Left ventricle myocardium inferior (tissue), 1 donor: ENCODE measurements around the gene INSYN2A. TPM values are rescaled to one million over a fixed set of nuclear protein-coding genes. Genes with fewer than 3 reads are reported as not detected.

Source experiments
- DNase-seq: peaks from one replicate; pipeline ENCODE4 v3.0.0-alpha.2; 2020
- H3K27ac ChIP-seq: fragments of 200-600 bp; replicated peaks from 2 replicates; pipeline ENCODE4 v1.8.0; 2021
- H3K27me3 ChIP-seq: fragments of 200-600 bp; 2 replicates; pipeline ENCODE4 v1.8.0; 2021; ENCODE audit warnings: low read depth
- H3K36me3 ChIP-seq: fragments of 200-600 bp; 2 replicates; pipeline ENCODE4 v1.8.0; 2021
- H3K4me1 ChIP-seq: fragments of 200-600 bp; 2 replicates; pipeline ENCODE4 v1.8.0; 2021
- H3K4me3 ChIP-seq: fragments of 200-600 bp; 2 replicates; pipeline ENCODE4 v1.8.0; 2021; ENCODE audit warnings: mild to moderate bottlenecking, moderate library complexity
- H3K9me3 ChIP-seq: fragments of 200-600 bp; replicated peaks from 2 replicates; pipeline ENCODE4 v1.8.0; 2021
- CTCF ChIP-seq: fragments of 200-600 bp; IDR thresholded peaks from 2 replicates; pipeline ENCODE4 v1.8.0; 2021; ENCODE audit warnings: antibody characterized with exemption, mild to moderate bottlenecking, borderline replicate concordance
- intact Hi-C: fragments of 100-400 bp; cut with micrococcal nuclease; formaldehyde crosslinking; loops from one replicate; pipeline ENCODE4 v1.11.0; 2022
- total RNA-seq: library from RNA; stranded (reverse); fragmentation: NEBNext Ultra II Directional; extraction: Animal tissue kit (Norgen Biotek cat#: 25700); gene quantifications from one replicate; pipeline ENCODE4 v1.2.1, GENCODE V29; 2021
- donor health status: DM: no; HTN: yes; CAD: no; lungs with severe emphysema.

The INSYN2A gene
- total RNA-seq, 1 donor from 2014 or later: not detected

GRCh38 chr10:127161482-127161881 lies 34.9 kb downstream of the INSYN2A start:
- H3K4me1 ChIP-seq: peaks cover 34% of the 10 kb centered on the region
- no peak for TF ChIP-seq CTCF
- no peak overlapping the region for H3K4me3 ChIP-seq
- no peaks in the 10 kb centered on the region for H3K36me3 ChIP-seq
- no peaks in the 10 kb centered on the region for H3K9me3 ChIP-seq
- no peak overlapping the region for H3K27ac ChIP-seq
- no peak for DNase-seq
- intact Hi-C loops: no loop called here
- no peaks in the 10 kb centered on the region for H3K27me3 ChIP-seq

GRCh38 chr10:127159648-127160245 lies 36.6 kb downstream of the INSYN2A start:
- intact Hi-C loops: no loop called here
- DNase-seq: no peak
- Histone ChIP-seq H3K9me3 (no peaks in the 10 kb centered on the region), H3K36me3 (no peaks in the 10 kb centered on the region), H3K4me3 (no peak overlapping the region), H3K4me1 (peaks cover 34% of the 10 kb centered on the region), H3K27me3 (no peaks in the 10 kb centered on the region), H3K27ac (no peak overlapping the region)
- no peak for TF ChIP-seq CTCF

- intact Hi-C loops: no loop called here
- H3K4me1 ChIP-seq: peaks cover 28% of the 10 kb centered on the region
Measured at GRCh38 chr10:127158662-127159061, 37.7 kb downstream of the INSYN2A start.

GRCh38 chr10:127157506-127158200 lies 38.7 kb downstream of the INSYN2A start:
- TF ChIP-seq CTCF: no peak
- H3K27ac ChIP-seq: no peak overlapping the region
- DNase-seq: no peak

More at GRCh38 chr10:127158662-127159061, 37.7 kb downstream of the INSYN2A start:
- H3K36me3 ChIP-seq: no peaks in the 10 kb centered on the region
- no peak overlapping the region for H3K27ac ChIP-seq
- DNase-seq: no peak
- no peak overlapping the region for H3K4me3 ChIP-seq
- H3K27me3 ChIP-seq: no peaks in the 10 kb centered on the region
- H3K9me3 ChIP-seq: no peaks in the 10 kb centered on the region
- TF ChIP-seq CTCF: no peak

GRCh38 chr10:127157089-127157488 lies 39.3 kb downstream of the INSYN2A start:
- H3K27ac ChIP-seq: no peak overlapping the region
- H3K27me3 ChIP-seq: no peaks in the 10 kb centered on the region
- H3K4me1 ChIP-seq: peaks cover 25% of the 10 kb centered on the region
- intact Hi-C loops: no loop called here
- H3K36me3 ChIP-seq: no peaks in the 10 kb centered on the region
- DNase-seq: no peak
- no peak overlapping the region for H3K4me3 ChIP-seq
- no peak for TF ChIP-seq CTCF
- H3K9me3 ChIP-seq: no peaks in the 10 kb centered on the region

More at GRCh38 chr10:127157506-127158200, 38.7 kb downstream of the INSYN2A start:
- Histone ChIP-seq H3K4me3 (no peak overlapping the region), H3K36me3 (no peaks in the 10 kb centered on the region), H3K4me1 (peaks cover 20% of the 10 kb centered on the region), H3K27me3 (no peaks in the 10 kb centered on the region), H3K9me3 (no peaks in the 10 kb centered on the region)
- intact Hi-C loops: no loop called here
